GOT3 (cell line): ENCODE measurements around the gene NOLC1.

Source experiments
- DNase-seq: peaks from one replicate; lab custom pipeline; 2025; ENCODE audit warnings: mixed read lengths; lab: John Stamatoyannopoulos, UW

NOLC1 gene

GRCh38 chr10:102151774-102152544, at the start of gene NOLC1:
NOLC1 (plus strand) TSS chr10:102152389; CDS start chr10:102152411, 22 bp downstream.
- peak; percentile 96 for DNase-seq

DNA sequence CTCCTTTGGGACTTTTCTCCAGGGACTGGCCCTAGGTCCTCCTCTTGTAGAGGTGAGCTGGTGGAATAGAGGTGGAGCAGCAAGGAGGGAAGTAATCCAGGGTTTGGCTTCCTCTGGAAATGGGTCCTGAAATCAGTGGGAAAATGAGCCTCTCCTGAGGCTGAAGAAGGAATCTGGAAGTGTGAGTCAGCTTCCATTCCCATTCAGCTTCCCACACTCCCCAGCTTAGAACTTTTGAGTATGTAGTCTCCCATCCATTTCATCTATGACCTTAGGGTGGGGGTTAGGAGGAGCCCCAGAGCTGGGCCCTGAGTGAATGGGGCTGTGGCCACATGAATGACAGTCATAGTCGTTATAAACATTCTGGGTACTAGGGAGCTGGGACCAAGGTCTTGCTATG, 49.8 kb upstream of the NOLC1 start:
- DNase-seq, result no peak

GRCh38 chr10:102106998-102107397, 45.2 kb upstream of the NOLC1 start:
- DNase-seq, result no peak

DNA sequence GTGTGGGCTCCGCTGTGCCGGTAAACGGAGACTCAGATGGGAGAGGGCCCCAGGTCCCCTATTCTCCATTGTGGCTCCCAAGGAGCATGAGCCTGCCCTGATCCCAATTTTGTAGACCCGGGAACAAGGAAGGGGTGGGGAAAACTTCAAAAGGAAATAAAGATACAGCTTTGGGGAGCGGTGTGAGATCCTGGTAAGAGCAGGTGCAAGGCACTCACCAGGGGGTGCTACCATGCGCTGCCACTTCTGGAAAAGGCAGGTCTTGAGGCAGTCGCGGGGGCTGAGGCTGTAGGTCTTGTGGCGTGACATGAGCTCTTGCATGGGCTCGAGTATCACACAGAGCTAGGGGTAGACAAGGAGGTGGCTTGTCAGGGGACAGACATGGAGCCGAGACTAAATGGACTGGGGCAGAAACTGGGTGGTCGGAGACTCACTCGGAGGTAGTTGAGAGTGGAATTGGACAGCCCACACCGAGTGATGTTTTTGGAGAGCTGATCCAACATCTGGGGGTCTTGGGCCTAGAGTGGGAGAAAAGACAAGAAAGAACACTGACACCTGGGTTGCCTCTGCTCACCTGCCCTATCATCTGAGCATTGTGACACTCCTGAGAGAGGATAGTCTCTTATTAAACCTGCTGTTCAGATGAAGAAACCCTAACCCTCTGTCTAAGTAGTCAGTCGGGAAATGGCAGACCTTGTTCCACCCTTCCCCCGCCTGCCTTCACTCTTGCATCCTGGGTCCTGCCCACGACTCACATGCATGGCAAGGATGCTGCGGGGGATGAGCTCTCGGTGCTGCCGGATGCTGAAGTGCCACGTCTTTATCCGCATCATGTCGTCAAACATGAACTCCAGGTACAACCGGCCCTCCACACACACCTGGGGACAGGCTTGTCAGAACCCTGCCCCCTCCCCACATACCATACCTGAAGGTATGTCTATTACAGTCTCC, 42.7 kb upstream of the NOLC1 start:
- DNase-seq, result no peak

GRCh38 chr10:102111276-102111675, 40.9 kb upstream of the NOLC1 start:
- DNase-seq, result no peak

- DNase-seq, result no peak
Measured at GRCh38 chr10:102112210-102112817, 39.9 kb upstream of the NOLC1 start.

- DNase-seq, result no peak
Measured at GRCh38 chr10:102113261-102113955, 38.8 kb upstream of the NOLC1 start.

GRCh38 chr10:102113956-102114857, 38.0 kb upstream of the NOLC1 start:
- DNase-seq, result no peak

GRCh38 chr10:102114861-102115618, 37.1 kb upstream of the NOLC1 start:
- DNase-seq, result no peak

- no peak for DNase-seq
Measured at GRCh38 chr10:102115775-102116174, 36.4 kb upstream of the NOLC1 start.

DNA sequence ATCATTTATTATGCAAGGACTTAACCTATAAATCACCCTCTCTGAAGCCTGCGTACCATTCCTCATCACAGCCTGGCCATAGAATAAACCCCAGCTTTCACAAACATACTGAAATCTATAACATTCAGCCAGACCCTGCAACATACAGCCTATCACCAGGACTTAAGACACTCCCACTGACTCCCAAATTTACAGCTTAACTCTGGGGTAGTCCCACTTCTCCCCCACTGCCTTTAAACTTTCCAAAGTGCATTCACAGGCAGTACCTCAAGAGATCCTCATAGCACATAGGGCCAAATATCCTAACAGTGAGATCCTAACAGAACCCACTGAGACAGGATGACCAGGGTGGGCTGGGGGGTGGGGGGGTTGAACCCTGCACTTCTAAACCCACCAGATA, 35.5 kb upstream of the NOLC1 start:
- no peak for DNase-seq

GRCh38 chr10:102117391-102118159, 34.6 kb upstream of the NOLC1 start:
- no peak for DNase-seq

DNA sequence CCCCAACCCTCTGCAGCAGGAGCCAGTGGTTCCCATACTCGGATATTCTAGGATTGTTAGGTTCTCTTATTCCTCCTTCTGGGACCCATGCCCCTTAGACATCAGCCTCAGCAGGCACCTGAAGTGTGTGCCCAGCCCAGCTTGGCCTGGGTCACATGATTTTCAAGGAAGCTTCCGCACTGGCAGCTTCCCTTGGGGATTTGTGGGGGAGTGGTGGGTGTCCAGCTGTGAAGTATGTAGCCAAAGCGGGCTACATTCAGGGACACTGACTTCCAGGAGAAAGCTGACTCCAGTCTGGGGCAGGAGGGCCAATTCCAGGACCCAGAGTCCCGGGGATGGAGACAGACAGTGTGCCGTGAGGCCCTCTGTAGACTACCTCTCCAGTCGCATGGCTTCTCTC, 33.3 kb upstream of the NOLC1 start:
- DNase-seq, result no peak

DNA sequence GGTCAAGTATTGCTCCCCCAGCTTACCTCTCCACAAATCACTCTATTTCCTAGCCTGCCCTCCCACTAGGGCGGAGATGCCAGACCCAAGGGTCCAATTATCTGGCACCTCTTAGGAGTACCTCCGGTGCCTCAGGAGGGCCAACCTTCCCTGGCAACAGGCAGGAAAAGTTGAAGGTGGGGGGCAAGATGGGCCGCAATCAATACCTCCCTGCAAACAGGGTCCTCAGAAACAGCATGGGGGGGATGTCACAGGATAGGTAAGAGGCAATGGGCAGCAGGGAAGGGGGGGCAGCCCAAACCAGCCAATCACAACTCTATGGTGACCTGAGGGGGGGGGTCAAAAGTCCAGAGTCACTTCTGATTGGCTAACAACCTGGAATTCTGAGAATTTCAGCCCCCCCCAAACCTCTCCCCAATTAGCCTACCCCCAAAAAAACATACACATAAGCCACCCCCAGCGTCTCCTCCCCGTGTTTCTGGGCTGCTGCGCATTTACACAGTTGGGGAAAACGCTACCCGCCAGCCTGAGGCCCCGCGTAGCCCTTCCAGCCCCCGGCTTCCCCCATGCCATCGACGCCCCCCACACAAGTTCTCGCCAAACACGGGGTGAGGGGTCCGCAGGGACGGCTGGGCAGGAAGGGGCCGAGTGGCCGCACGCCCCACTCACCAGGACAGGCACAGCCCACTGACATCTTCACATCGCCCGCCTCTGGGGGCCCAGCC, 32.6 kb upstream of the NOLC1 start:
- no peak for DNase-seq

DNA sequence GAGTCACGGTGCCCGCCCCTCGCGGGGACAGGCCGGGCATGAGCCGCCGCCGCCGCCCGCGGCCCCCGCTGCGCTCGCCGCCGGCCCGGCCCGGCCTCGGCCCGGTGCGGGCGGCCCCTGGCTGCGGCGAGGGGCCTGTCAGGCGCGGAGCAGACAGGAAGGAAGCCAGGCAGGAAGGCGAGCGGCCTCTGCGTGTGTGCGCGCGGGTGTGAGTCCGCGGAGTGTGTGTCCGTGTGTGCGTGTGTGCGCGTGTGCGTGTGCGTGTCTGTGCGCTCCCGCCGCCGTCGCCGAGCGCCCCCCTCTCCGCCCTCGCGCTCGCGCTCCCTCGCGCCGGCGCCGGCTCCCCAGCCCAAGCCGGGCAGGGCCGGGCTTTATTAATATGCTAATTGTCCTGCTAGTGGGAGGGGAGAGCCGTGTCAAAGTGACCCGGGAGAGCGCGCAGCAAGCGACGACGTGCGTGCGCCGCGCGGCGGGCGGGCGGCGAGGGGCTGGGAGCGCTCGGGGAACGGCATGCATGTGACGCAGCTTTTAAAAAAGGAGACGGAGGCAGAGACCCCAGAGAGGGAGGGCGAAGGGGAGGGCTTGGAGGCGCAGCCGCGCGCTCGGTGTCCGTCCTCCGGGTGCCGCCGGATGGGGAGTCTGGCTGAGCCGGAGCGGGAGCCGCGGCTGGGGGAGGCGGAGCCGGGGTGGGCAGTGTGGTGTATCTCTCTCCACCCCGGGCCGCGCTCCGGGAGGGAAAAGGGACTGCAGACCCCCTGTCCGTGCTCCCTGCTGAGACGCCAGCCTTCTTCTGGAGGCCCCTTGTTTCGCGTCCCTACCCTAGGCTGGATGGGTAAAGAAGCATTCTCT, 31.8 kb upstream of the NOLC1 start, which contains the start of gene LDB1:
Gene LDB1, minus strand, starts transcription at position 227 of the 849 bp plus-strand sequence. CDS start 258 bp downstream, outside the sequence.
- DNase-seq, result no peak

GRCh38 chr10:102120991-102121738, 31.0 kb upstream of the NOLC1 start:
- no peak for DNase-seq
